ENCODE results near the gene URB1.

DNA sequence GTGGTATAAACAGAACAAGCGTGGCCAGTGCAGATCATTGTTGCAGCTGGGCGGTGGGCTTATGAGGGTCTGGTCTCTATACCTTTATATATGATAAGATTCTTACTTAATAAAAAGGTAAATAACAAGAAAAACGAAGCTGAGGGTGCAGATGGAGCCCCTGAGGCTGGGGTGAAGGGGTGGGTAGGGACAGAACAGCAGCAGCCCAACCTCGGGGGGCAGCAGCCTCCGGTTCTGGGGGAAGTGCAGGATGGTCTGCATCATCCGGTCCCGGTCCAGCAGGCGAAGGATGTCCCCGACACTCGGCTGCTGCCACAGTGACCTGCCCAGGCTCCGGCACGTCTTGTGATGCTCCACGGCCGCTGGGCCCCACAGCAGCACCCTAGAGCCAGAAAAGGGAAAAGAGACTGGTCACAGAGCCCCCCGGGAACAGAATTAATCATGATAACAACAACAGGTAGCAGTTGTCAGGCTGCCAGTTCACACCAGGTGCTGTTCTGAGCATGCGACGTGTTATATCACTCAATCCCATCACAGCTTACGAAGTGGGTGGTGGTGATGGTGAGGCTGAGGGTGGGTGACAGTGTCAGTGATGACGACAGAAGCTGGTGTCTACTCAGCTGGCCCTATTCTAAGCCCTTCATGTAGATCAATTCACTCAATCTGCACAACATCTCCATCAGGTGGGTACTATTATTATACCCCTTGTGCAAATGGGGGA lies 58.7 kb downstream of the URB1 start:
- TF ChIP-seq, protein P1, sequence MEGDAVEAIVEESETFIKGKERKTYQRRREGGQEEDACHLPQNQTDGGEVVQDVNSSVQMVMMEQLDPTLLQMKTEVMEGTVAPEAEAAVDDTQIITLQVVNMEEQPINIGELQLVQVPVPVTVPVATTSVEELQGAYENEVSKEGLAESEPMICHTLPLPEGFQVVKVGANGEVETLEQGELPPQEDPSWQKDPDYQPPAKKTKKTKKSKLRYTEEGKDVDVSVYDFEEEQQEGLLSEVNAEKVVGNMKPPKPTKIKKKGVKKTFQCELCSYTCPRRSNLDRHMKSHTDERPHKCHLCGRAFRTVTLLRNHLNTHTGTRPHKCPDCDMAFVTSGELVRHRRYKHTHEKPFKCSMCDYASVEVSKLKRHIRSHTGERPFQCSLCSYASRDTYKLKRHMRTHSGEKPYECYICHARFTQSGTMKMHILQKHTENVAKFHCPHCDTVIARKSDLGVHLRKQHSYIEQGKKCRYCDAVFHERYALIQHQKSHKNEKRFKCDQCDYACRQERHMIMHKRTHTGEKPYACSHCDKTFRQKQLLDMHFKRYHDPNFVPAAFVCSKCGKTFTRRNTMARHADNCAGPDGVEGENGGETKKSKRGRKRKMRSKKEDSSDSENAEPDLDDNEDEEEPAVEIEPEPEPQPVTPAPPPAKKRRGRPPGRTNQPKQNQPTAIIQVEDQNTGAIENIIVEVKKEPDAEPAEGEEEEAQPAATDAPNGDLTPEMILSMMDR (IDR thresholded peaks at IDR 0.05), result no peak
- TF ChIP-seq POLR2A (IDR thresholded peaks at IDR 0.05) (no peak), POLR2AphosphoS5 (IDR thresholded peaks at IDR 0.05) (no peak)
